Skin of body (tissue), 2 donors: Measurements from ENCODE around the gene ZNF516. TPM values are rescaled to one million over a fixed set of nuclear protein-coding genes. Genes with fewer than 3 reads are reported as not detected.
"Not testable (repeated sequence)": the region's sequence is repeated elsewhere in the genome, so short reads cannot be mapped to it uniquely, and the experiment has no call there.

Experiments used
- DNase-seq: peaks from one replicate; lab custom pipeline; 2025; lab: John Stamatoyannopoulos, UW
- total RNA-seq: library from RNA; depleted of rRNA; stranded (reverse); fragments of >200 nt; gene quantifications from one replicate; pipeline ENCODE4 v1.2.3, GENCODE V29; 2014

Gene ZNF516
- total RNA-seq, 1 donor from 2014 or later = 24.4 TPM

GRCh38 chr18:76490670-76491472 lies 4.2 kb downstream of the ZNF516 start:
- peak; percentile 38 for DNase-seq

DNA sequence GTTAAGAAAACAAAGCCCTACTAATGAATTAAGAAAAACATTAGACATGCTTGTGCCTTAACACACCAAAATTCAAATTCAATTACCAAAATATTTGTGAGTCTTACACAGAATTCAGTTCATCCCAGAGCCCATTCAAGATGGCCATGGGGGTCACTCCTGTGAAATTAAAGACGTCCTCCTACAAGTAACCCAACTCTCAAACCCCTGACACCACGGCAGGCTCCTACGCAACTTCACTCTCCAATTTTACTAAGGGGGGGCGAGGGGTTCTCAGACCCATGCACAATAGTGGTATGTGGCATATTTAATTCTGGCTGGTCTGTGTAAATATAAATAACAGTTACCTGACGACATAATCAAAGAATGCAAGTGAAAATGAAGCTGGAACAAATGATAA lies 5.0 kb downstream of the ZNF516 start:
- peak; percentile 4 for DNase-seq

DNA sequence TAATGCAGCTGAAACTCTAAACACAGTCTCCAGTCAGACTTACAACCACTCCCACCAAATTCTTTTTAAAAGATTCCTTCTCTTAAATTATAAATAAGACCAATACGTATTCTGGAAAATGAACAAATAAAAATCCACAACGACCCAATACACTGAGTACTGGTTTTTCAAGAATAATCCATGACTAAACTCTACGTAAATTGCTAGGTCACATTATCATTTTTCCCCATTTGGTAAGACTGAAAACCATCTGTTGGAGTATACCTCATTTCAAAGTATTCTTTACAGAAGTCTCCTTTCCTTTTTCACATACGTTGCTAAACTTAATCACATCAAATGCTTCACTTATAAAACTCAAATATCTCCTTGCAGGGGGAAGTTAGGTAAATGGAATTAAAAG lies 6.0 kb downstream of the ZNF516 start:
- peak; percentile 9 for DNase-seq

DNA sequence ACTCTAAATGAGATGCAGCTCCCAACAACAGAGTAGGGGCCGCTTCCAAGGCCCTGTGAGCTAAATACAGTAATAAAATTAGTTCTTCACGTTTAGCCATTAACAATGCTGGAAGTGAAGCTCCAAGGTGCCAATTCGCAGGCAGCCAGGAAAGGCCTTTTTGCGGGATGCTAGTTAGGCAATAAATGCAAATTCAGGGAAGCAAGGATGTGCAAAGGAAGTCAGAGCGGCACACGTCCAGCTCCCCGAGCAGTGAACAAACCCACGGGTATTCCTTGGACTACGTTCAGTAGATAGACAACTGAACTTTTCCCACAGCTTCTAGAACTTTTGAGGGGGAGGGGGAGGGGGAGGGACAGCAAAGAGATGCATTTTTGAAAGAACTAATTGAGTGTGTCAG lies 6.9 kb downstream of the ZNF516 start:
- no peak for DNase-seq

DNA sequence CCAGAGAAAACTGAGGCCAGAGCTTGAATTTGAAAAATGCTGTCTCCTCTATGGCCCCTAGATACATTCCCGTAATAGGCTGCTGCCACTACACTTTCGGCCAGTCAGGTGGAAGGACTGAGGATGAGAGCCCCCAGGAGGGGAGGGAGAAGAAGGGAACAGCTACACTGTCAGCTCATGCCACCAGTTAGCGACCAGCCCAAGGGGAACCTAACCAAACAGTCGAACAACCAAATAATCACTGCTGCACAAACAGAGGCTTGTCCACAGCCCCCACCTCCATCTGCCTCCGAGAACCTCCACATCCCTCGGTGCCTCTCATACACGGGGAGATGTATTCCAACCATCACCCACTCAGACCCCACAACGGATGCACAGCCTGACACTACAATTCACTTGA lies 7.3 kb downstream of the ZNF516 start:
- DNase-seq = no peak

GRCh38 chr18:76487070-76487469 lies 8.0 kb downstream of the ZNF516 start:
- peak; percentile 81 for DNase-seq

GRCh38 chr18:76486574-76486973 lies 8.5 kb downstream of the ZNF516 start:
- DNase-seq = no peak

DNA sequence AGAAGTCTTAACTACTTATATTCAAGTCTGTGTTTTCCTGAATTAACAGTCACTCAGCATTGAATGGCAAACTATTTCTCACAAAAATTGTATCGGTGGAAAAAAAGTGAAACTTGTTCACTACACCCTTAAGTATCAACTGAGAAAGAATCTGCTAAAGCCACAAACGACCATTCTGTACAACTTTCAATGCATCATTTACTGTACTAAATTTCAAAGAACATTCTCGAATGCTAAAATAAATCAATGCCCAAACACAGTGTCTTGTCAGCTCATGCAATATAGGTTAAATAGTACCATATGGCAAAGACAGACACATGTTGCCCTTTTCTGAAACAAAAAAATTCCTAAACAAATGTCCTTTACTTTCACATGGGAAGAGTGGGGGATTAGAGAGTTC lies 9.0 kb downstream of the ZNF516 start:
- no peak for DNase-seq

- no peak for DNase-seq
Measured at GRCh38 chr18:76484749-76485387, 10.2 kb downstream of the ZNF516 start.

DNA sequence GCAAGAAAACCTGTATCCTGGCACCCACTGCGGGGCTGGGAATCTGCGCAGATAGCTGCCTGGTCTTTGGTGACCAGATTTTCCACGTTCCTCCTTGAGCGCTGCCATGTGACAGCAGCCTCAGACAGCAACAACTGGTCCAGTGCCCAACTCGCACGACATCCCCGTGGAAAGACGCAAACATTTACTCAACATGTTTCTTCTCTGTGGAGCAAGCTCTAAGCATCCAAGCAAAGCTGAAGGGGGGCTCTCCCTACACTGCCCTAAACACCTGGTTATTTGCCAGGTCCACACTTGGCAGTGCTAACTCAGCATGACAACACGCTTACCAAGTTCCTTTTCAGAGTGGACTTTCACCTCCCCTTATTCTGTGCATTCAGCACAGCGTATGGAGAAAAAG lies 11.3 kb downstream of the ZNF516 start:
- DNase-seq = no peak

- DNase-seq = no peak
Measured at GRCh38 chr18:76482971-76483691, 11.9 kb downstream of the ZNF516 start.

DNA sequence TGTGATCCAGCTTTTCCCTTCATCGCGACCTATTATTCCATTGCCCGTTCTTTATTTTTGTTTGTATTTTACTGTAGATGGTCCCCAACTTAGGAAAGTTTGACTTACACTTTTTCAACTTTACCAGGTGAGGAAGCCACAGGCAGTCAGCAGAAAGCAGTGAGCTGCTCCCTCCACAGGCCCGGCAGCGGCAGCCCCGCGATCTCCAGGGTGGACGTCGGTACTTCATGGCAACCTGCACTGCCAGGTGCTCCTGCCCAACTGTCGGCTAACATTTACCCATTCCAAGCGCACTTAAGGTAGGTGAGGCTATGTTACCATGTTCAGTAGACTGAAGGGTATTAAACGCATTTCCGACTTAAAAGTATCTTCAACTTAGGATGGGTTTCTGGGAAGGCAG lies 12.8 kb downstream of the ZNF516 start:
- no peak for DNase-seq

GRCh38 chr18:76480913-76481312 lies 14.1 kb downstream of the ZNF516 start:
- DNase-seq = no peak

DNA sequence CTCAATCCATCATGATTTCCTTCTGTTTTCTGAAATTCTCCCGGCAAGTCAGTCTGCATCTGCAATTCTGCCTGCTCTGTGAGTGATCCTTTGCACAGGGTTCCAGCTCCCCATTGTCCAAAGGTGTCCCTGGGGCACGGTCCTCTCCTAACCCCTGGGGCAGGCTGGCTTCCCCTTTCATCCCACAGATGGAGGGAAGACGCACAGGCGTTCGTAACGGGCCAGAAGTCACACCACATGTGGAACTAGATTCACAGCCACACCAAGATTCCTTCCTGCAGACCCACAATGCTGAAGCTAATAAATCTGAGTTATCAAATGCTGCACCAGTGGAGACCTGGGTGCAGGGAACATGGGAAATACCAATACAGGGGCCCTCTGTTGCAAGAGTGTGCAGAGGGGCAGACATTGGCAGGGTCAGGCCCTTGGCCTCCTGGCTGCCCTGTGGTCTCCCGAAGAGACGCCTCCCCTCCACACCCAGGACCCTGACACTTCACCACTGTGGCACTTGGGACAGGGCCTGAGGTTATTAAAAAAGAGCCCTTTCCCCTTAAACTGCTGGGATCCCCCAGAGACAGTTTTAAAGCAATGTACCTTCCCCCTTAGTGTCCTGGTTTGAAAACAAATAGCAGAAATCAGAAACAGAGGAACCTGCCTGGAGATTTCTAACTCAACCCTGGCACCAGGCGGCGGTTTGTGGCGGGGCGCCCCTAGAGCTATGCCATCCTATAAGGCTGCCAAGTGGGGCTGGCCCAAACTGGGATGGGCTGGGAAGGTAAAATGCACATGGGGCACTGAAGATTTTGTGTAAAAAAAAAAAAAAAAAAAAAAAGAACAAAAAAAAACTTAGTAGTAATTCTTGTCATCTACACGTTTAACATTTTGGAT lies 15.4 kb downstream of the ZNF516 start:
- no peak for DNase-seq

DNA sequence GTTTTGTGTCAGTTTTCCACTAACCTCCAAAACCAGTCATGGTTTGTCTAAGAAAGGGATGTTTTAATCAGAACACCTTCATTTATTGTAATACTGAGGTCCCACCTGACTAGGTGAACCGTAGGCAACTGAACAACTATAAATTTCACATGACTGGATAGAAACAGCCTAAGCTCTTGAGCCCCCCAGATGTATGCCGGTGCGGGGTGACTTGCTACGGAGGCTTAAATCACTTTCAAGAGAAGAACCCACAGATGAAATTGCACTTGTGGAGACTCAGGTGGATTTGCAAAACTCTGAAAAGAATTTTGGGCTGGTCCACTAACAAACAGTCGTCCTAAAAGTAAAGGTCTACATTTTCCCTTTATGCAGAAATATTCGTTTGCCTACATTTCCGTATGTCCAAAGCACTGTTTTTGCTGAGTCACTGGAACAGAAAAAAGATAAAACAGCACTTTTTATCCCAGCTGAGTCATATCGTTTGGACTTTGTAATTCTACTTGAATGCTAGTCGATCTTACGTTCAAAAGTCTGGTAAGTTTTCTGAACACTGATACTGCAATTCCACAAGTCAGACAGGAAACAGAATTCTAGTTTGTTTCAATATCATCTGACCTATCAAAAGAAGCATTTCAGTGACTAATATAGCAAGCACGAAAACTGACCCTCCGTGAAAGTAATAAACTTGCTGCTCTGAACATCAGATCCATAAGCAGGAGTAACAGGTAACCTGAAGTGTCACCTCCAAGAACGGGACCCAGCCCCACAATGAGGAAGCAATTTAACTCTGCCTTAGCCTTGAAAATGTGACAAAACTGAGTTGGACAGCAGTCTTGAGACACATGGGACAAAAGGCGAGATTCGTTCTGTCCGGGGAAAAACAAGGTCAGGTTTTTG lies 18.1 kb downstream of the ZNF516 start:
- DNase-seq = peak; percentile 38

- no peak for DNase-seq
Measured at GRCh38 chr18:76475450-76476194, 19.4 kb downstream of the ZNF516 start.

GRCh38 chr18:76474824-76475223 lies 20.2 kb downstream of the ZNF516 start:
- no peak for DNase-seq

DNA sequence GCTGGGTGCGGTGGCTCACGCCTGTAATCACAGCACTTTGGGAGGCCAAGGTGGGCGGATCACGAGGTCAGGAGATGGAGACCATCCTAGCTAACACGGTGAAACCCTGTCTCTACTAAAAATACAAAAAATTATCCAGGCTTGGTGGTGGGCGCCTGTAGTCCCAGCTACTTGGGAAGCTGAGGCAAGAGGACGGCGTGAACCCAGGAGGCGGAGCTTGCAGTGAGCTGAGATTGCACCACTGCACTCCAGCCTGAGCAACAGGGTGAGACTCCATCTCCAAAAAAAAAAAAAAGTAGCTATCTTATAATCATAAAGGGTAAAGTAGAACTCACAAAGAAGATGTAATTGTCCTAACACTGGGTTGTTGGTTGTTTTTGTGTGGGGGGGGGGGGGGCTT lies 21.5 kb downstream of the ZNF516 start:
- not testable (repeated sequence) for DNase-seq

- DNase-seq = no peak
Measured at GRCh38 chr18:76472829-76473228, 22.2 kb downstream of the ZNF516 start.

DNA sequence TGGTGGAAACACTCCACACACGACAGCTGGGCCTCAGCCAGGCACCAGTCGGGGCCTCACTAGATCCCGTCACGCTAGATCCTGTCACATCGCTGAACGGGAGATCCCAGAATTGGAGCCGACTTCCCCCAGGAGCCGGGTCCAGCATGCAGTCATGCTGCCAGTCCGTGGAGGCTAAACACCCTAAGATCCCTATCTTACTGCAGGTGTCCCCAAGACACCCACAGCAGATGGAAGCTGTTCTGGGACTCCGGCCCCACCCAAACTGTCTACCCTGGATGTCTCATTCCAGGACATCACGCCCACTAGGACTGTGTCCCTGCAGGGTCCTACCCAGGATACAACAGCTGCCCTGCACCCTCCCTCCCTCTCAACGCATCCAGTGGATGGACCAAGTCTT lies 23.4 kb downstream of the ZNF516 start:
- no peak for DNase-seq
